GM10266 (cell line): ENCODE data around the gene UPK2.

Source experiments
- DNase-seq: peaks from one replicate; pipeline ENCODE4 v3.0.0; 2012; ENCODE audit errors: extremely low spot score
- CTCF ChIP-seq: IDR thresholded peaks from 2 replicates; pipeline ENCODE4 v1.5.1; 2012; ENCODE audit warnings: mild to moderate bottlenecking, low read depth; ENCODE audit not compliant: control insufficient read depth, insufficient read depth; ENCODE audit errors: missing control alignments

UPK2 gene

GRCh38 chr11:118956094-118956846 is at the start of gene UPK2:
Gene UPK2 (plus strand): TSS chr11:118956298. CDS start chr11:118956351, 53 bp downstream.
- peak; percentile 95 for TF ChIP-seq CTCF
- peak; percentile 89 for DNase-seq

- DNase-seq = peak; percentile 92
- TF ChIP-seq CTCF = peak; percentile 92
These were observed 48.8 kb upstream of the UPK2 start for GRCh38 chr11:118907051-118908042.

- DNase-seq = no peak
These were observed 47.8 kb upstream of the UPK2 start for GRCh38 chr11:118908264-118908663.

GRCh38 chr11:118908901-118909618 is 47.0 kb upstream of the UPK2 start:
- DNase-seq = no peak
- no peak for TF ChIP-seq CTCF

More at GRCh38 chr11:118908264-118908663, 47.8 kb upstream of the UPK2 start:
- TF ChIP-seq CTCF = no peak

- DNase-seq = no peak
- no peak for TF ChIP-seq CTCF
These were observed 46.3 kb upstream of the UPK2 start for GRCh38 chr11:118909619-118910308.

GRCh38 chr11:118910309-118911112 is 45.6 kb upstream of the UPK2 start:
- TF ChIP-seq CTCF = no peak

More at GRCh38 chr11:118910309-118911112, 45.6 kb upstream of the UPK2 start:
- no peak for DNase-seq
